ENCODE results near the gene TMEM19.

- no peak for TF ChIP-seq POLR2A (IDR thresholded peaks at IDR 0.05; ENCODE audit: low read depth)
- no peak for TF ChIP-seq CTCF (IDR thresholded peaks at IDR 0.05)
Measured at GRCh38 chr12:71704920-71705319, 19.0 kb downstream of the TMEM19 start.
